ENCODE results near the gene BACE1-AS.

BACE1-AS gene

DNA sequence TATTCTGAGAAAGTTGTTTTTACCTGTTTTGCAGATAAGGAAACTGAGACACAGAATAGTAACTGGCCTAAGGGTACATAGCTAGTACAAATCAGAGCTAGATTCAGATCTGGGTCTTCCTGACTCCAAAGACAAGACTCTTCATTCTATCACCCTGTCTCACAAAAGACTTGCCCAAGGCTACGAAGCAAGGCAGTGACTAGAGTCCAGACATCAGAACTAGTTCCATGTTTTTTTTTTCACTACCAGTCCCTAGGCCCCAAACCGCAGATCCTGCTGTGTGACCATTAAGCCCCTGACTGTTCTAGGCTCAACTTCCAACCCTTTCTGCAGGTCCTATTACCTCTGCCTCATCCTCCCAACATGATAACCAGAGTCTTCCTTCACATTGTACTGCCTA is 1.5 kb downstream of the BACE1-AS start:
- DNase-seq (ENCODE audit: low read depth in 2 of 2): no peak

DNA sequence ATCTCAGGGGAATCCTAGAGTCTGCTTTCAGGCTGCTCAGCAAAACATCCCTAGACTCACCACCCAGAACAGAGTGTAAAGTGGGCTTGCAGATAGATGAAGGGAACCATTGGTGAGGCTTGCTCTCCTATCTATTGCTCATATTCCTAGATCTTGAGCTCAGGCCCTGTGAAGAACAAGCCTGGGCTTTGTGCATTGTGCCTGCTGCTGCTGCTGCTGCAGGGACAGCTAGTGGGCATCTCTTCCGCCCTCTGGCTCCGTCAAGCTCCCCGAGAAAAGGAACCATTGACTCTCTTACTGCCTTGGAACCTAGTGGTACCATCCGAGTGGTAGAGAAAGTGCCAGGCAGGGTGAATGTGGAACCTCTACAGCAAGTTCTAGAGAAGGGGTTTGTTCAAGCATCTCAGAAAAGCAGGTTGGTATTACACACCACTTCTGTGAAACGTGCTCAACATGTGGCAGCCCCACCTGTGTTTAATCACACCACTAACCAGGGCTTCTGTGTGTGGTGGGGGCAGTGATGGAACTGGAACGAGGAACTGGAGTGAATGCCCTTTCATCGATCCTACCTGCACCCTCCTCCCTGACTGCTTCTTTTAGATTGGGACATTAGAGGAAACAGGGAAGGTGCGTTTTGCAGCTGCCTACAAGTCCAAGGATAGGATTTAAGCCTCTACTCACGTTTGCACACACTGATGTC is 4.4 kb downstream of the BACE1-AS start:
- DNase-seq (ENCODE audit: low read depth in 2 of 2): no peak

DNA sequence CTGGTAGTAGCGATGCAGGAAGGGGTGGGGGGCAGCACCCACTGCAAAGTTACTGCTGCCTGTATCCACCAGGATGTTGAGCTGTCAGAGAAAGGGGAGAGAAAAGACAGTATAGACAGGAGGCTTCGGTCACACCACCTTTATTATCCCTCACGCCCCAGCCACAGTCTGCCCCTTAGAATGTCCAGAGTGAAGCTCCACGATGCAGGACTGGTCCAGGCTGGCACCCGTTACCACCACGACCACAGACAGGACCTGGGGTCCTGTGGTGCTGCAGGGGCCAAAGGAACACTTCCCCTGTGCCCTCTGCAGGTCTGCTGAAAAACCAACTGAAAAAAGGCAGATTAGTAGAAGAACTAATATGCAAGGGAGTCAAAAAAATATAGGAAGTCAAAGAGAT is 5.7 kb downstream of the BACE1-AS start:
- no peak for DNase-seq (ENCODE audit: low read depth in 2 of 2)

DNA sequence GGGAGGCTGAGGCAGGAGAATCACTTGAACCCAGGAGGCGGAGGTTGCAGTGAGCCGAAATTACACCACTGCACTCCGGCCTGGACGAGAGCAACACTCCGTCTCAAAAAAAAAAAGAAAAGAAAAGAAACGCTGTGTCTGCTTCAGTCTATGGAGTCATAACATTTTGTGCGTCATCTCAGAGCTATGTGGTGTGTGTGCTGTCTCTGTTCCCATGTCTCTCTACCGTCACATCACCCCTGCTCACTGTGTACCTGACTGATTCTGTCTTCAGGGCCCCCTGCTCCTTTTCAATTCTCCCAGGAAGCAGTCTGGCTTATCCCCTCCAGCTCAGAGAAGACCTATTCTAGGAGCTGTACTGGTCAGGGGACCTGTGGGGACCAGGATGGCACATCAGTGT is 7.0 kb downstream of the BACE1-AS start:
- no peak for DNase-seq (ENCODE audit: low read depth in 2 of 2)

DNA sequence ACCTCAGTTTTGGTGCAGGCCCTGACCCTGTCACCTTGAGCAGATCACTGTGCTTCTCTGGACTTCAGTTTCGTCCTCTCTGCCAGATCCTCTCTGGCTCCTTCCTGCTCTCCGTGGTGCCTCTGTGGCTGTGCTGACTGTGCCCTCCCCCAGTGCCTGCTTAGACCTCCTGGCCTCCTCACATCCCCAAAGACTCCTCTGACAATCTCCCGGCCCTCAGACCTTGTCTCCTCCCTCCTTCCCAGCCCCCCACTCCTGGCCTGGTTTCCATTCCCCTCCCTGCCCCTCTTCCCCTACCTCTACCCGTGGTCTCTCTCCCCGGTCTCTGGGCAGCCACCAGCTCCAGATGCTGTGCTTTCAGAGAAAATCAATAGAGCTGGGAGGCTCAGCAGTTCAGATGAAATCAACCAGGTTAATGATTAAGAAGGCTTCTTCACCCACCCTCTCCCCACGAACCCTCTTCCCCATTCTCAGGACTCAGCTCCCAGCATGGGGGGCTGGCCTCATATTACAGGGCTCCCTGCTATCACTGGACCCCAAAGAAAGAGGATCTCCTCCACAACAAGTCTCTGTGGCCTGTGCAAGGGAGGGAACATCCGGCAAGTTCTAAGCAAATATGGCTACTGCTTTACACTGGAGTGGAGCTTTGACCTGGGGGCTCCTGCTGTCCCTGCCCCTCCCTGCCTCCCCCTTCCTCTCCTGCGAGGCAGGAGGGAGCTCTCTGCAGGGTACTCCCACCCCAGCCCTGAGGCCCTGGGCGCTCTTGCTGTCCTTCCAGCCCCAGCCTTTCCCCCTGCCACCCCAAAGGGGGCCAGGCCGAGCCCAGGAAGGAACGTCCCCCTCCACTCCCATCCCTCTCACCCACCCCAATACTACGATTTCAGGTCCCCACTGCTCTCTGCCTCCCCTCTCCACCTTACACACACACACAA is 8.5 kb downstream of the BACE1-AS start:
- DNase-seq (ENCODE audit: low read depth in 2 of 2): no peak

DNA sequence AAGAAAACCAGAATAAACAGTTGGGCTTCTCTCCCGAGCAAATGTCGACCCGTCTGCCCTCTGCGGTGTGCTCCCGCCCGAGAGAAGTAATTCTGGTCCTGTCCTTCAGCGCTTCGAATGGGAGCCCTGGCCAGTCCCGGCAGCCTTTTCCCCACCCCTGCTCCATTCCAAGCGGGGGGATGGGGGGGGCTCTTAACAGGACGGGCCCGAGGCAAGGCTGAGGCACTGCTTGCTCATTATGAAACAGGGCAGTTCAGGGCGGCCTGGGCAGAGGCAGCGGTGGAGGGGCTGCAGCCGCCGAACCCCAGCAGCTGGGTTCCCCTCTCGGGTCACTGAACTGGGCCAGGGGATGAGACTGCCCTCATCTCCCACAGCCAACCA is 9.1 kb downstream of the BACE1-AS start:
- no peak for DNase-seq (ENCODE audit: low read depth in 2 of 2)

DNA sequence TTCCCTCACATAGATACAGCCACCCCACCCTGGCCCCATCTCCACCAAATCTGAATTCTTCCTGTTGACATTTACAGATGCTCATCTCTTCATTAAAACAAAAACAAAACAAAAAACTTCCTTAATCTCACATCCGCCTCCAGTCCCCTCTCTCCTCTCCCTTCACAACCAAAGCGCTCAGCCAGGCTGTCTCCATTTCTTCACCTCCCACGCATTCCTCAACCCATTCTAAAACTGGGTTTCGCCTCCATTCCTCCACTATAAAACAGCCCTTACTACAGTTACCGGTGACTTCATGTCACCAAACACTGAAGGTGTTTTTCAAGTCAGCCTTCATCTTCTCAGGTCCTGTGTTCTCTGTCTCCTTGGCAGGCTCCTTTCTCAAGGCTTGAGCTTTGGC is 9.6 kb downstream of the BACE1-AS start:
- no peak for DNase-seq (ENCODE audit: low read depth in 2 of 2)

DNA sequence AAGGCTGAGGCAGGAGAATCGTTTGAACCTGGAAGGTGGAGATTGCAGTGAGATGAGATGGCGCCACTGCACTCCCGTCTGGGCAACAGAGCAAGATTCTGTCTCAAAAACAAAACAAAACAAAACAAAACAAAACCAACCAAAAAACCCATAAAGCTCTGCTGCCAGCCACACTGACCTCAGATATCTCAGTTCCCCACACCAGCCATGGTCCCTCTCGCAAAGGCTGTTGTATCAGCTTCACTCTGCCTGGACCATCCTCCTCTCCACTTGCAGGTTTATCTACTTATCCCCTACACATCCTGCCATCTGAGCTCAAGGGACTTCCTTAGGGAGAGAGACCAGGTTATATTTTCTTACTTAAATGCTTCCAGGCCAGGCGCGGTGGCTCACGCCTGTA is 11.1 kb downstream of the BACE1-AS start:
- no peak for DNase-seq (ENCODE audit: low read depth in 2 of 2)

DNA sequence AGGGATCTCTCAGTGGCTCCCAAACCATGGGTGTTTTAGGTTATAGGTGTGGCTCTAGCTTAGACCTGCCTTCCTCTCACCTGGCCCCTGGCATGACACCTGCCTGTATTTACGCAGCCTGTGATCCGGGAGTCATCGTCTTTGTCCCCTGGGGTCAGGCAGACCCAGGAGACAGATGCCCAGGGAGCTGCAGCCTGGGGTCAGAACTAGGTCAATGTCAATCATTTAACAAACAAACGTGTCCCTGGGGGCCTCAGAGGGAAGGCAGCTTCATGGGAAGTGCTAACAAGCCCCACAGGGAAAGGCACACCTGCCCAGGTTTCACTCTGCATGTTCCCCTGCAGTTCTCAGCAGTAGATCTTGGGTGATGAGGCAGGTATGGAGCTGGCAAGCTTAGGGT is 12.0 kb downstream of the BACE1-AS start:
- DNase-seq (ENCODE audit: low read depth in 2 of 2): no peak

DNA sequence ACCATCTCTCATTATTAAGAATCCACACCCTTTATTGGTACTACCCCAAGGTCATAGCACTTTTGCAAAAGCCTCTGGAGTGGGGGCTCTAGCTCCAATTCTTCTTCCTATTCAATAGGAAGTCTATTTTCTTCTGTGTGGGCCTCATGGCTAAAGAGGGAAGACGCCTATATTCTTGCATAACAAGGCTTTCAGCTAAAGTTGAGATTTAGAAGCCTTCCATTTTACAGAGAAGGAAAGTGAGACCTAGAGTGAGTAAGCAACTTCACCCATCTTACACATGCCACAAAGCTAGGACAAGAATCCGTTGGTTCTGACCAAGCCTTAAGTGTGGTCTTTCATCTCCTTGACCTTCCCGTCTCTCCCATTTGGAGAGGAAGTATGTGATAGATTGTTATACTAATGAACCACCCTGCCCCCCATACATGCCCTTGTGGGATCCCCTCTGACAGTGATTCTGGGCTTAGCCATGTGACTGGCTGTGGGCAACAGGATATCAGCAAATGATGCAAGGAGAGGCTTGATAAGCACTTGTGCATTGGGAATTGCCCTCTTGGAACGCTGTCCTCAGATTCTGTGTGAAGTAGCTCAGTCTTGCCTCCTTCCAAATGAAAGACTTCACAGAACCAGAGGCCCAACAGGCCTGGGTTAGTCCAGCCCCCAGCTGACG is 12.6 kb downstream of the BACE1-AS start:
- DNase-seq (ENCODE audit: low read depth in 2 of 2): no peak

DNA sequence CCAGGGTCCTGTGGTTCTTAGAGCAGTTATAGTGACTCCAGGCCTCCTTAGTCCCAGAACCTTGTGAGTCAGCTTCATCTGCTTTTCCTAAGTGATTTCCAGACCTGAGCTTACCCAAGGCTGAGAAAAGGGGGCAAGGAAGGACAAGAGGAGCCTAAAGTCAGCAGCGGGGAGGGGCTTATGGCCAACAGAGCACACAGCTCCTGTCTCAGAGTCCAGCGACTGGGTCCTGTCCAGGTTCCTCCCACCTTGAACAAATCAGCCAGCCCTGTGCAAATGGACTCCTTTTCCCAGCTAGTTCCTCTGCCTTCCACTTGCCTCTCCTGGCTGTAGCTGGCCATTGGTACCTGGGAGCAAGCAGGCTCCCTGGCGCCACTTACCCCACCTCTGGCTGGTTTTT is 14.0 kb downstream of the BACE1-AS start:
- DNase-seq (ENCODE audit: low read depth in 2 of 2): no peak

DNA sequence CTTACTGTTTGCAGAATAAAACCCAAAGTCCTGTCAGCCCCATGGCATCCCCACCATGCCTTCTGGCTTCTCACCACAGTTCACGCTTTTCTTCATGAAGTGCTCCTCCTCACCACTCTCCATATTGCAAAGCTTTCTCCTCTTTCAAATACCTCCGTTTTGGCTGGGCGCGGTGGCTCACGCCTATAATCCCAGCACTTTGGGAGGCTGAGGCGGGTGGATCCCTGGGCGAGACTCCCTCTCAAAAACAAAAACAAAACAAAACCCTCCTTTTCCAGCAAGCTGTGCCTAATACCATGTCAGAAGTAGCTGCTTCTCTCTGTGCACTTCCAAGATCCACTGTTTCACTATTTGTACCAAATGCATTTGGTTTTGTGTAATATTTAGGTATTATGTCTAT is 18.2 kb downstream of the BACE1-AS start:
- no peak for DNase-seq (ENCODE audit: low read depth in 2 of 2)

DNA sequence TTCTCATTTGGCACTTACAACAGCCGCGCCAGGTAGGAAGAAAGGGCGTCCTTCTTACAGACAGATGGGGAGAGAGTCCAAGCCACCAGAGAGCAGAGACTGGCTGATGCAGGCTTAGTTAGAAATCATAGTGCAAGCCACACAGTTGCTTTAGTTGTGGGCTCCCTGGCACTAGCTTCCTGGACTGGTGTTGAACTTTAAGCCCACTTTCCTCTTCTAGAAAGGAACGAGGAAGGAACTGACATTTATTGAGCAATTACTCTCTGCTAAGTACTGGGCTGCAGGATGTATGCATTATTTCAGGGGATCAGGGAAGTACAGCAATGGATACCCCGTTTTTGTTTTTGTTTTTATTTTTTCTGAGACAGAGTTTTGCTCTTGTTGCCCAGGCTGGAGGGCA is 21.9 kb downstream of the BACE1-AS start:
- no peak for DNase-seq (ENCODE audit: low read depth in 2 of 2)

DNA sequence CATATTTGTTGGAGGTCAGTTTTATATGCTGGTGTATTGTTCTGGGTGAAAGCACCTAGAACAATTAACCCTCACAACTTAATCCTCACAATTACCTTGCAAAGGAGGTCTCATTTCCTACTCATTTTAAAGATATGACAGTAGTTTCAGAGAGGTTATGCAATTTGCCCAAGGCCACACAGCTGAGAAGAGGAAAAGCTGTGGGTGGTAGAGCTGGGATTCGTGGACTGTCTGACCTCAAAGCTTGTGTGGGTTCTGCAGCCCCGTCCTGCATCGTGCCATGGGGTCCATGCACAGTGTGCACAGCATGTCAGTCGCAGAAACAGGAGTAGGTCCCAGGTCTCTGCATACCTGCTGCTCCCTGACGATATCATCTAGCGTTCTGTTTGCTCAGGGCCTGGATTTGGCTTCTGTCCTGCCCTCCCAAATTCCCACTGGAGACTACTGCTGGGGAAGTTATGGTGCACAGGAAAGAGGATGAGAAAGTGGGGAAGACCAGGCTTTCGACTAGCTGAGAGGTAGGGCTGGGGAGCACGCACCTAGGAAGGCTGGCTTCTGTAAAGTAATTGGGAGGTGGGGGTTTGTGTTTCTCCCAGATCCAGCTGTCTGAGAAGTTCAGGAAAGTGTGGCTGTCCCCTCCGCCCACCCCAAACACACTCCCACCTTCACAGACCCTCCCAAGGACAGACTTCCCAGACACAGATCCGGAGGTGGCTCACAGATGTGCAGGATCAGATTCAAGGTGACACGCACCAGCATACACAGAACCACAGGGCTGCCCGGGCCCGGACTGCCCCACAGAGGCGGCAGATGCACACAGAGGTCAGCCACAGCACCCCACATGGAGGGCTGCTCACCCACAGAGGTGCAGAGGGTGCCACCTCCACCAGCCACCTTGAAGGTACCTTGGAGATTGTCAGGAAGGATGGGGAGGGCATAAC is 23.0 kb downstream of the BACE1-AS start:
- no peak for DNase-seq (ENCODE audit: low read depth in 2 of 2)

DNA sequence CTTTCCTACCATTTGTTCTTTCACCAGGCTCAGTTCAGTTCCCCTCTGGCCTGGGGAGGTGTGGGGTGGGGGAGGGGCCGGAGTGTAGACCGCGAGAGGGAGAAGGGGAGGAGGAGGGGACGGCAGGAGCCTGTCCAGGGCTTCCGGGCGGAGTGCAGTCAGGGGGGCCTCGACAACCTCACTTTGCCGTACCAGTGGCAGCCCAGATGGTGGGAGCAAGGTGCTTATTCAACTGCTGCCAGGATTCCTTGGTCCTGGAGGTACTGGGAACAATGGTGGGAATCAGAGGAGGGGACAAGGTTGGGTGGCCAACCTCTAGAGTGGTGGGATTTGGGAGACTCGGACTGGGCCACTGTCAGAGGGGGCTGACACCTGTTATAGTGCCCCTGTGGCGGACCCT is 23.7 kb downstream of the BACE1-AS start:
- no peak for DNase-seq (ENCODE audit: low read depth in 2 of 2)

DNA sequence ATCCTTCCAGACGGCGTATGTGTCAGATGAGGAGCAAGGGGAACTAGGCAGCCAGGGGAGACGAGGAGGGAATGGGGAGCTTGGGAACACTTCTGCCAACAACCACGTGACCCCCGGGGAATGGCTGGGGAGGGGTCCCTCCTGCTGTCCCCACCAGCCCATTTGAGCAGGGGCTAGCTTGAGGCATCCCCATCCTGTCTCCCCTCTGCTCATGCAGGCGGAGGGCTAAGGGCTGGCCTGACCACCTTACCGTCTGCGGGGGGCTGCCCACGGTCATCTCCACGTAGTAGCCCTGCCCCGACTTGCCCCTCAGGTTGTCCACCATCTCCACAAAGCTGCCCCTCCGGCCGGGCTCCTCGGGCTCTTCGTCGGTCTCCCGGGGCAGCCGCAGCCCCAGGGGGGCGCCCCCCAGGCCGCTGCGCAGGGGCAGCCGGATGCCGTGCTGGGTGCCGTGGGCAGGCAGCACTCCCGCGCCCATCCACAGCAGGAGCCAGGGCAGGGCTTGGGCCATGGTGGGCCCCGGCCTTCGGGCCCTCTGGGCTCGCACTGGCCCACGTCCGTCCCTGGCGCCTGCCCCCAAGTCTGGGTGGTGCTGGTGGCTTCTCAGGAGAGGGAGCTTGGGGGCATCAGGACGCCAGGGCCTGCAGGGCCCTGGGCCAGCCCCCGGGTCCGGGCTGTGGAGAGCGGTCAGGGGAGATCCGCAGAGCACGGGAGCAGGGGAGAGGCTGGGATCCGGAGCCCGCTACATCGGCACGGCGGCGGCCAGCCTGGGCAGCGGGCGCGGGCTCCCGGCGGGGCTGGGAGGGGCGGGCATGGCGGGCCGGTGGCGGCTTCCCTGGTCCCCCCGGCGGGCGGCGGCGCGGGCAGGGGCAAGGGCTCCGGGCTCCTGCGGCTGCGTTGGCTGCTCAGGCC is 24.4 kb downstream of the BACE1-AS start:
- peak in 1 of 2 experiments; percentile 4 for DNase-seq (ENCODE audit: low read depth in 2 of 2)

DNA sequence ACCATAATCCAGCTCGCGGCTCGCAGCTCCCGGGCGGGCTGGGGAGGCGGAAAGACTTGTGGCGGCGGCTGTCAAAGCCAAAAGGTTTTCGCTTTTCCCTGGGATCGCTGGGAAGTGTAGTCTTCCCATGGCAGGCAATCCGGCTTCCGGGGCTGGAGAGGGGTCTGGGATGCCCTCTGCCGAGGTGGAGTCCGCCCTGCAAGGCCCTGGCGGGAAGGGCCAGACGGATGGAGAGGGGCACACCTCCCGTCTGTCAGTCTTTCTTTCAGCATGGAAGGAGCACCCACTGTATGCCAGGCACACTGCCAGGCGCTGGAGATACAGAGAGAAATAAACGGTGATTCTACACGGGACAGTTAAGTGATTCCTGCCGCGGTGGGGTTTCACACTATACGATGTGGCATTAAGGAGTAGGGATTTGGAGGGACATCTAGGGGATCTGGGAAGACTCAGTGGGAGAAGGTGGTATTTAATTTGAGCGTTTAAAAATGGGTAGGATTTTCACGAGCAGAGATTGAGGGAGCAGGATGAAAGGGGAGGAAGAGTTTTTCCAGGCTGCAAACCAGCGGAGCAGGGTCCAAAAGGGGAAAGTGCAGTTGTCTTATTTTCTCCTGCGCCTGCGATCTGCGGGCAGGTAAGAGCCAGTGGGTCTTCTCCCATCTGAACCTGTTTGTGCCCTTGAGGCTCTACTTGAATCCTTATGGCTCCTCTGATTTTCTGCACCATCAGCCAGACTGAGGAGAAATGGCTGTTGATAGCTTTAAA is 25.2 kb downstream of the BACE1-AS start, which contains the start of gene BACE1:
TSS of gene BACE1 (minus strand) at position 60 of the 765 bp plus-strand sequence. CDS start 461 bp downstream, outside the sequence.
- DNase-seq (ENCODE audit: low read depth in 2 of 2): peak in 1 of 2 experiments; percentile 8

DNA sequence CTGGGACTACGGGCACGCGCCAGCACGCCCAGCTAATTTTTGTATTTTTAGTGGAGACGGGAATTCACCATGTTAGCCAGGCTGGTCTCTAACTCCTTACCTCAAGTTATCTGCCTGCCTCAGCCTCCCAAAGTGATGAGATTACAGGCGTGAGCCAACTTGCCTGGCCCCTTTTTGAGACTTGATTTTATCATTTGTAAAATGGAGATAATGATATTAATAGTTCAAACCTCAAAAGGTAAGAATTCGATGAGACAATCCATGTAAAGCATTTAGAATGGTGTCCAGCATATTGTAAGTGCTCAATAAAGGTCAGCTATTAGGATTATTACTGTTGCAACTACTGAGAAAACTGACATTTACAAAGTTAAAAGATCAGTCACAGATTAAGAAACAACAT is 27.6 kb downstream of the BACE1-AS start:
- no peak for DNase-seq (ENCODE audit: low read depth in 2 of 2)

DNA sequence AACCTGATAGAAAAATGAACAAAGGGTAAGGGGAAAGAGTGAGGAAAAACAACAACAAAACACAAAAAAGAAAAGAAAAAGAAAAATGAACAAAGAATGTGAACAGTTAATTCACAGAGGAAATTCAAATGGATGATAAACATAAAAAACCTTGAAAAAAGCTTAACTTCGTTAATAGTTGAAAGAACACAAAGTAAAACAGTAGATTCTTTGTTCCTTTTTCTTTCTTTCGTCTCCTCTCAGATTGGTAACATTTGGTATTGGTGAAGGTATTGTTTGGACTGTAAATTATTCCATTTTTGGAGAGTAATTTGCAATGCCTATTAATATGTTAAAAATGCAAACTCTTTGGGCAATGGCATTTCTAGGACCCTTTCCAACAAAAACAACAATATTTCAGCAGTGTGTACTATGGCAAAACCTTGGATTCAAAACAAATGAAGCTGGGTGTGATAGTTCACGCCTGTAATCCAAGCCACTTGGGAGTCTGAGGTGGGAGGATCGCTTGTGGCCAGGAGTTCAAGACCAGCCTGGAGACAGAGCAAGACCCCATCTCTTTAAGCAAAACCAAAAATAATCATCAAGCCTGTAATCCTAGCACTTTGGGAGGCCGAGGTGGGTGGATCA is 28.2 kb downstream of the BACE1-AS start:
- DNase-seq (ENCODE audit: low read depth in 2 of 2): no peak

All from stimulated activated CD4-positive, alpha-beta T cell treated with anti-CD3 and anti-CD28 coated beads, Interleukin-12 subunit alpha, Interleukin-12 subunit beta, amount 100 ng/mL, for 24 hours (primary cell).